Measurements from ENCODE around the gene SGCA.

Gene SGCA

GRCh38 chr17:50149417-50150353 lies 16.1 kb upstream of the SGCA start:
- DNase-seq (ENCODE audit: low spot score): peak; percentile 54

DNA sequence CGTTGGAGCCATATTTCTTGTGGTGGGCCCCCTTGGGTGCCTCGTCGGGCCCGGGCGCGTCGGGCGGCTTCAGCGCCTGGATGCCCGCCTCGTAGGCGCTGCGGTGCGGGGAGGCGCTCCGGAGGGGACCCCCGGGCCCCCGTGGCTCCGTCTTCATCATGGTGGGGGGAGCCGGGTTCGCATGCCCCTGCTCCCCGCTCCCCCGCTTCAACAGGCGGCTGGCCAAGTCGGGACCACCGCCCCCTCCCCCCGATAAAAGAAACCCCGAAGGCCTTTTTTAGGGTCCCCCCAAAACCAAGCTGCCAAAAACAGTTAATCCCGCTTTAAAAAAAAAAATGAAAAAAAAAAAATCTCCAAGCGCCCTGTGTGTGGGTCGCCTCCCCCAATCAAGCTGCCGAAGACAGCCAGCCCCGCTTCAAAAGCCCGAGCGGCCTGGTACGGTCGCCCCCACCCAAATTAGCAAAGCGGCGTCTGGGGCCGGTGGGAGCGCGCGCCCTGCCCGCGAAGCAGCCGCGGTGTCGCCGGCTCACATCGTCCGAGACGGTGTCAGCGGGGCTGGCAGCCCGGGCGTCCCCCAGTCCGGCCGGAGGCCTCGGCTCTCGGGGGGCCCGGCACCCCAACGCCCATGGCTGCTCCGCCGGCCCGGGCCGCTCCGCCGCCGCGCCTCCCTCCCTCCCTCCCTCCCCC lies 15.3 kb upstream of the SGCA start, which contains the start of gene PPP1R9B:
Gene PPP1R9B, minus strand, starts transcription at position 324 of the 687 bp plus-strand sequence. Its CDS starts 164 bp downstream, at position 160.
- no peak for DNase-seq (ENCODE audit: low spot score)

- DNase-seq (ENCODE audit: low spot score): peak; percentile 97
Measured at GRCh38 chr17:50151041-50151936, 14.5 kb upstream of the SGCA start.

GRCh38 chr17:50151937-50152547 lies 13.8 kb upstream of the SGCA start:
- peak; percentile 91 for DNase-seq (ENCODE audit: low spot score)

DNA sequence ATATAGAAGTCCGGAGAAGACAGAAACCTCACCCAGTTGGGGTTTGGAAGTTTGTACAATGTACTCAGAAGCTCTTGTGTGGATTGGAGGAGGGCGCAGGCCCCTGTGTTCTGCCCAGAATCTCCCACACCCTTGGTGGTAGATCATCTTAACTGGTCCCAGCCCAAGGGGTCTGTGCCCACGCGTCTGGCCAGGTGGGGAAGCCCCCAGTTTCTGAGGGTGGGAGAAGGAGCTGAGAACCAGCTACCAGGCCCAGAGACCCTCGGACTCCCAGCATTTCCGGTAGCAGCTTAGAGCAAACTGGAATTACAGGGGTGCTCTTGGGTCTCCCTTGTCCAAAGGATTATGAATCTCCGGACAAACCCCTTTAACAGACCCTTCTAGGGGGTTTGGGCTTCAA lies 13.1 kb upstream of the SGCA start:
- no peak for DNase-seq (ENCODE audit: low spot score)

- no peak for DNase-seq (ENCODE audit: low spot score)
Measured at GRCh38 chr17:50153650-50154575, 11.9 kb upstream of the SGCA start.

DNA sequence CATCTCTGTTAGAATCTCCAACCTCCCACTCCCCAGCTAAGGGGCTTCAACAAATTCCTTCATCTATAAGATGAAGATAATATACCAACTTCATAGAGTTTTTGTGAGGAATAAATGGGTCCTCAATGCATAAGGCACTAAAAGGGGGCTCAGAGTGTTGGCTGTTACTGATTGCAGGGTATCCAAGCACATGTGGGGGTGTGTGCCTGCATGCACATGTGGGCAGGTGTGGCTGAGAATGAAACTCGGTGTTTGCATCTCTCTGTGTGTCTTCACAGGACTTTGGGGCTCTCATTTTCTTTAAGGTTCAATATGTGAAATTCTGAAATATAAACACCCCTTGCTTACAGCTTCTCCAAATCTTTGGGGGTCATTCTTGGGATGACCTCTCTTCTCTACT lies 11.2 kb upstream of the SGCA start:
- no peak for DNase-seq (ENCODE audit: low spot score)

- no peak for DNase-seq (ENCODE audit: low spot score)
Measured at GRCh38 chr17:50155115-50155819, 10.5 kb upstream of the SGCA start.

GRCh38 chr17:50157891-50158290 lies 7.9 kb upstream of the SGCA start:
- no peak for DNase-seq (ENCODE audit: low spot score)

GRCh38 chr17:50161023-50161910 lies 4.5 kb upstream of the SGCA start:
- peak; percentile 99 for DNase-seq (ENCODE audit: low spot score)

- DNase-seq (ENCODE audit: low spot score): no peak
Measured at GRCh38 chr17:50161911-50162288, 3.9 kb upstream of the SGCA start.

DNA sequence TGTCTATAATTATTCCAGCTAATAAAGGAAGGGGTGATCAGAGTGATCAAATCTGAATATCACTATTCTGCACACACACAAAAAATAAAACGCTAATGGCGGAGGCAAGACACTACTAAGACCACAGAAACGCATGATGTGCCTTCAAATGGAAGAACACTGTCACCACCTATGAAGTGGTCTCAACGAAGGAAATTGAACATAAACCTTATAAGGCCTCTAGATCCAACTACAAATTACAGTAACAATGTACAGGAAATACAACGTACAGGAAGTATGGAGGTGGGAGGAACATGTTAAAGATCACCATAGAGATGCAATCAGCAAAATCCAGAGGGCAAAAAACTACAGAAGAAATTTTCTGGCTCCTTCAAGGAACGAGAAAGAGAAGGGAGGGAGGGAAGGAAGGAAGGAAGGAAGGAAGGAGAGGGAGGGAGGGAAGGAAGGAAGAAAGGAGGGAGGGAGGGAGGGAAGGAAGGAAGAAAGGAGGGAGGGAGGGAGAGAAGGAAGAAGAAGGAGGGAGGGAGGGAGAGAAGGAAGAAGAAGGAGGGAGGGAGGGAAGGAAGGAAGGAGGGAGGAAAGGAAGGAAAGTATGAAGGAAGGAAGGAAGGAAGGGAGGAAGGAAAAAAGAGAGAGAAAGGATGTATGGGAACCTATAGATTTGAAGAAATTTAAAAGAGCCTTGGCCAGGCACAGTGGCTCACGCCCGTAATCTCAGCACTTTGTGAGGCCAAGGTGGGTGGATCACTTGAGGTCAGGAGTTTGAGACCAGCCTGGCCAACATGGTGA lies 3.1 kb upstream of the SGCA start:
- DNase-seq (ENCODE audit: low spot score): no peak

GRCh38 chr17:50163843-50164696 lies 1.7 kb upstream of the SGCA start:
- DNase-seq (ENCODE audit: low spot score): no peak

DNA sequence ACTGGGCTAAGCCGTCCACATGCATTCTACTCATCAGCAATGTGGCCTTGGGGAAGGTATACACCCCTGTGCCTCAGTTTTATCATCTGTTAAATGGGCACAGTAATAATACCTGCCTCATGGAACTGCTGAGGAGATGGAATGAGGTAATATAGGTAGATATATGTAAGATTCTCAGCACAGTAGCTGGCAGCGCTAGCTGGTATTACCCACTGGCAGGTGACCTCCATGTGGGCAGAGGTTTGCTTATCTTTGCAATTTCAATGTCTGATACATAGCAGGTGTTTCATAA lies 1.2 kb upstream of the SGCA start:
- DNase-seq (ENCODE audit: low spot score): no peak

DNA sequence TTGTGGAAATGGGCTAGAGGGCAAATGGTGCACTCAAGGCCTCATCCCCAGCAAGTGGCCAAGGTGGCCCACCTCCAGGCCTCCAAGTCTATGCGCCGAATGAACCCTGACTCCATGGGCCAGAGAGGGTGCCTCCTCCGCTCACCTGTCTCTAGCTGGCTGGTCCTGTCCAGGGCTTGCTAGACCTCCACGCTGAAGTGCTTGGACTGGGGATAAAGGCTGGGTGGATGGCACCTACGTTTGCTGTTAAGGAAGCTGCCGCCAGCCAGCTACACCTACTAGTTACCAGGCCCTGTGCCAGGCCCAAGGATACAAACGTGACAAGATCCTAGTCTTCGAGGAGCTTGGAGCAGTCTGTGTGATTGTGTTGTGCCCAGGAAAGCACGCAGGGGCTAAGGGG lies 739 bp upstream of the SGCA start:
- no peak for DNase-seq (ENCODE audit: low spot score)

DNA sequence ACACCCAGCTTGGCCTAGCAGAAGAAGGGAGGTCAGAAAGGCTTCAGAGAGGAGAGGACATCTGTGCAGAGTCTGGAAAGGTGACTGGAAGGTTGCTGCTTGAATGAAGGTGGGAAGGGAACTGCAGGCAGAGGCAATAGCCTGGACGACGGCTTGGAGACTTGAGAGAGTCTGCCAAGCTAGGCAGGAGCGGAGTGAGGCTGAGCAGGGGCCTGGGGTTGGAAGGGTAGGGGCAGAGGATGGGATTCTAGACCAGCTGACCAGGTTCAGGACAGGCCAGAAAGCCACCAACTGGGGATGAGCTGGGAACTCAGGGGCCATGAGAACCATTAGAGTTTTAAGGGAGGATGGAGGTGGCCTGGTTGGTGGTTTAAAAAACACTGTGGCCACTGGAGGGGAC lies 339 bp upstream of the SGCA start:
- DNase-seq (ENCODE audit: low spot score): no peak

- DNase-seq (ENCODE audit: low spot score): no peak
Measured at GRCh38 chr17:50166518-50167181, 845 bp downstream of the SGCA start.
